DMS153 treated with DMSO at 0.1 percent for 48 hours (cell line): ENCODE data around the gene GSG1L.

Experiments used
- DNase-seq: peaks from one replicate; lab custom pipeline; 2025; ENCODE audit not compliant: unreplicated experiment; lab: John Stamatoyannopoulos, UW

The GSG1L gene

GRCh38 chr16:27824006-27824405, 239.5 kb downstream of the GSG1L start:
- DNase-seq: no peak

- no peak for DNase-seq
These were observed 240.1 kb downstream of the GSG1L start for GRCh38 chr16:27823421-27823820.

GRCh38 chr16:27822996-27823395, 240.5 kb downstream of the GSG1L start:
- DNase-seq: no peak

- DNase-seq: no peak
These were observed 241.0 kb downstream of the GSG1L start for GRCh38 chr16:27822529-27822928.

- no peak for DNase-seq
These were observed 242.7 kb downstream of the GSG1L start for GRCh38 chr16:27820646-27821345.

- DNase-seq: no peak
These were observed 243.5 kb downstream of the GSG1L start for GRCh38 chr16:27819881-27820610.

GRCh38 chr16:27819356-27819755, 244.2 kb downstream of the GSG1L start:
- DNase-seq: no peak

- DNase-seq: no peak
These were observed 245.3 kb downstream of the GSG1L start for GRCh38 chr16:27818246-27818645.

- DNase-seq: no peak
These were observed 246.5 kb downstream of the GSG1L start for GRCh38 chr16:27817038-27817437.

- DNase-seq: no peak
These were observed 247.0 kb downstream of the GSG1L start for GRCh38 chr16:27816561-27816960.

GRCh38 chr16:27813591-27813990, 249.9 kb downstream of the GSG1L start:
- no peak for DNase-seq

GRCh38 chr16:27811881-27812280, 251.6 kb downstream of the GSG1L start:
- DNase-seq: no peak

- DNase-seq: no peak
These were observed 256.5 kb downstream of the GSG1L start for GRCh38 chr16:27806986-27807385.

- no peak for DNase-seq
These were observed 257.1 kb downstream of the GSG1L start for GRCh38 chr16:27806388-27806787.

GRCh38 chr16:27805828-27806351, 257.6 kb downstream of the GSG1L start:
- DNase-seq: no peak

GRCh38 chr16:27803775-27804549, 259.6 kb downstream of the GSG1L start:
- no peak for DNase-seq

- no peak for DNase-seq
These were observed 260.7 kb downstream of the GSG1L start for GRCh38 chr16:27802664-27803439.

GRCh38 chr16:27801289-27801945, 262.1 kb downstream of the GSG1L start:
- no peak for DNase-seq

GRCh38 chr16:27800817-27801216, 262.7 kb downstream of the GSG1L start:
- no peak for DNase-seq

GRCh38 chr16:27799896-27800295, 263.6 kb downstream of the GSG1L start:
- no peak for DNase-seq
